GM15510 (cell line): ENCODE results near the gene NANOGP8.

Source experiments
- POLR2A ChIP-seq: IDR thresholded peaks from 3 replicates; pipeline ENCODE4 v1.6.1; 2011; ENCODE audit warnings: borderline replicate concordance; ENCODE audit not compliant: insufficient read length; ENCODE audit errors: extremely low read depth

NANOGP8 gene

DNA sequence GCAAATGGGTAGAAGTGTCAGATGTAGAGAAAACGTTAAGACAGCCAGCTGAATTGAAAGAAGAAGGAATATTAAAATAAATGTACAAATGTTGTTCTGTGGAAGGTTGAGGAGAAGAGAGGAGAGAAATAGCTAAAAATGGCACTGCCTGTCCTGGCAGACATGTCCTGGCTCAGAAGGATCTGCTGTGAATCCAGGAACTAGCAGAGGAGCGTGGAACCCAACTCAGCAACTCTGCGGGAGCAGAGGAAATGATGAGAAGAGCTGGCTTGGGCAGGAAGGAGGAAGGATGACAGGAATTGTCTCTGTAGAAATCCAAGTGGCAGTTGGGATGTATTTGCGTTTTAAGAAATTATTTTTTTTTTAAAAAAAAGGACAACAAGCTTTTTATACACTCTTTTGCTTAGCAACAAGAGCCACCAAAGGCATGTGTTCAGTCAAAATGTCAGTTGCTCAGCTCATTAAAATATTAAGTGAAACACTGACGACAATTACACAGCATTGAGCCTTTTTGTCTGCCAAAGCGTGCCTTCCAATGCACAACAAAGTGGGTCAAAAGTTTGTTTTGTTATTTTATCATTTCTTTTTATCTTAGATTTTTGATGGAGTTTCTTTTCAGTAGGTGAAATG lies 16.1 kb downstream of the NANOGP8 start:
- TF ChIP-seq POLR2A, result no peak

DNA sequence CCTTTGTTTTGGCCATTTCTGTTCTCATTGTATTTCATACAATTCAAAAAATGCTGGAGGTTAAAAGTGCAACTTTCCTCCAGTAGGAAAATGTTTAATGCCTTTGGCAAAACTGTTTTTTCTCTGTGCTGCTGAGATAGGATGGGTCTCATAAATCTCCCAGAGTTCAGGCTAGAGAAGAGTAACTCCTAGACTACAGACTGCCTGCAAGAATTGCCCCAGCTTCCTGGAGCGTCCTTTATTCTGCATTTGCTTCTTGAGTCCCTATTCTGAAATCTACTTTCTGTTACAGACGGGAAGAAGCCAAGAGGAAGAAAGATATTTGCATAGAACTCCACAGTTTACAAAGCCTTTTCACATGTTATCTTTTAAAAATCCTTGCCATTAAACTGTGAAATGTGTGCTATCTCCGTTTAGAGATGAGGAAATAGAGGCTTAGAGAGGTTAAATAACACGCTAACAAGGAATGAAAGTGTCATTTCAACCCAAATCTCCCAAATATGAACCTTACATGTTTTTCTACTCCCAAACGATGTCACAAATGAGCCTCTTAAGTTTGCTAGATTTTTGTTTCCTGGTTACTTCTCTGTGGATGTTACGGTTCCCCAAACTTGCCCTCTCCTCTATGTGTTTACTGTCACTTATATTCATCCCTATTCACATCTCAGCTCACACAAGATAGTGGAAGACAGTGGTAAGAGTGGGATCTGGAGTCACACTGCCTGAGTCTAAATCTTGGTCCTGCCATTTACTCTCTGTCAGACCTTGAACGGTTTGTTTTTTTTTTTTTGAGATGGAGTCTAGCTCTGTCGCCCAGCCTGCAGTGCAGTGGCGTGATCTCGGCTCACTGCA lies 17.4 kb downstream of the NANOGP8 start:
- no peak for TF ChIP-seq POLR2A

GRCh38 chr15:35066094-35066493 lies 19.0 kb downstream of the NANOGP8 start:
- TF ChIP-seq POLR2A, result no peak

DNA sequence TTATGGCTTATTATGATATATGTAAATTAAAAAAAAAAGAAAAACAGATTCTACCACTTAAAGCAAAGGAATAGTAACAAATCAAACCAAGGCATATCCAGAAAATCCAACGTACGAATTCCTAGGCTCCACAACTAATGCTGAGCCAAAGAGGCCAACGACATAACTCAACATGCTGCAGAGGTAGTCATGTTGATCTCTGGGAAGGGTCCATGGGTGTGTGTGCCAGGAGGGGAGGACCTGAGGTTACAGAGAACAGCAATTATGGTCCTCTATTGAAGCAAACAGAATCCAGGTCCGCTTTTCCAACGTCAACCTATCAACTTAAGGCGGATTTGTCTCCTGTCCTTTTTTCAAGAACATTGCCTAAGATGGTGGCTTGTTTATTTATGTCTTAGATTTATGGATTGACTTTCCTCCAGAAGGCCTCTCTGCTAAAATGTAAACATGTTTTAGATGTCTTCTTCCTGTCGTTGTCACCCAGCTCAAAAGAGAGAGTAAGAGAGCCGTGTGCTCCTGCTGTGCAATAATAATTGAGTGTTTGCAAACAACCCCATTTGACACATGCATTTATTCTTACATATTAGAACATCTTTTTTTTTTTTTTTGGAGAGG lies 20.4 kb downstream of the NANOGP8 start:
- TF ChIP-seq POLR2A, result no peak

GRCh38 chr15:35062738-35063099 lies 22.4 kb downstream of the NANOGP8 start:
- no peak for TF ChIP-seq POLR2A

DNA sequence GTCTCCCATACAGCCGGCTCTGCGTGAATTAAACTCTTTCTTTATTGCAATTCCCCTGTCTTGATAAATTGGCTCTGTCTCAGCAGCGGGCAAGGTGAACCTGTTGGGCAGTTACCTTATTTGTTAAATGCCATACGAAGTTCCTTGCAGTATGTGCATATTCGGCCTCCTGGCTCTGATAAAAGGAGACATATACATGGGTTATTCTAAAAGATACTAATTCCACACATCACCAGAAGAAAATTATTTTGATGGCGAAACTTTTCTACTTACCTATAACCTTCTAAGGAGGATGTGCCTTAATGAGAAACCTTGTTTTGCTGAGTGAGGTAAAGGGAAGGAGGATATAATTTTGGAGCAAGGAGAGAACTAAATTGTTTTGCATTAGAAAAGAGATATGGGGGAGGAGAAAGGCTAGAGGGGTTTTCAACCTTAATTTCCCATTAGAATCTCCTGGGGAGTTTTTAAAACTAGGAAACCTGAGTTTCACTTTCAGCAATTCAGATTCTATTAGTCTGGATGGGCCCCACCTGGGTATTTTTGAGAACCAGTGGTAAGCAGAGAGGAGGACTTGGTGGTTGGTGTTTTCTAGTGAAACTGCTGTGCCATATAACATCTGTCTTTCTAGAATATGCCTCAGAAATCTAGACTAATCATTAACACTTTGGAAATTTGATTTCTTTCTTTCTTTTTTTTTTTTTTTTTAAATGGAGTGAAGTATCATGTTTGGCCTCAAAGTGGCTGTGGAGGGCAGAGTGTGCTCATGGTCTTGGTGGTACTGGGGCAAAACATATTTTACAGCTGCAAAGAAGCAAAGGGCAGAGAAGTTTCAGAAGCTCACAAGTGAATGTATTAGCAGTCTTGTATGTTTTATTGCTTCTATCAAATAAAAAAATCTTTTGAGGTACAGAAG lies 23.0 kb downstream of the NANOGP8 start:
- TF ChIP-seq POLR2A, result no peak

DNA sequence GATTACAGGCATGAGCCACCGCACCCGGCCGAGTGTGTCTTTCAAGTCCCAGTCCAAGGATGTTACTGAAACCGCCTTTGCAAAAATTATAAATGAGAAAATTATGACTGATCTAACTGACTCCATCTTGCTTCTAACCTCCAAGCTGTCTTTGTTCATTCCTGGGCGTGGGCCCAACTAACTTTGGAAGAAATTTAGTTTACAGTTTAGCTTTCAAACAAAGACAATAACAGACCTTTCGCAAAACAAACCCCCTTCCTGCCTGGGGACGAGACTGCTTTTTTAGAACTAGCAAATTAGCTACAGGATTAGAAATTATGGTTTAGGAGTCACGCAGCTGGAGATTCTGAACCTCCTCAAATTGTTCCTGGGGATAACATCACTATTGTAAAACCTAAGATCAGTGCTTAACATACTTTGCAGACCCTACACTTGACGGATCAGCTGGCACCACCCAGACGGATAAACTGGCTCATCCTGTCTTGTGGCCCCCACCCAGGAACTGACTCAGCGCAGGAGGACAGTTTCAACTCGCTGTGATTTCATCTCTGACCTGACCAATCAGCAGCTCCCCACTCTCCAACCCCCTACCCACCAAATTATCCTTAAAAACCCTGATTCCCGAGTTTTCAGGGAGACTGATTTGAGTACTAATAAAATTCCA lies 23.8 kb downstream of the NANOGP8 start:
- no peak for TF ChIP-seq POLR2A

DNA sequence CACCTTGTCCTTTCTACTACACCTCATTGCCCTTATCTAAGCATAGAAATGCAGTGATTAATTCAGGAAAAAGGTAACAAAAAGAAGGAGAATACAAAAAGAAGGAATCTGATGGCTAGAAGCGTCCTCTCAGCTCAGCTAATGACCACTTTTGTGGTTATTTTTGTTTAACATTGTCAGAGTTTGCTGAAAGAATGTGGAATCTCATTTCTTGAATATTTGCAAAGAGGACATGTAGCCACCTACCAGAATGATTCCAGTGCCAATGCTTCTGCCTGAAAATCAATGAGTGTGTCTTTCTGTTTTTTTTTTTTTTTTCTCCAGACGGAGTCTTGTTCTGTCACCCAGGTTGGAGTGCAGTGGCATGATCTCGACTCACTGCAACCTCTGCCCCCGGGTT lies 24.5 kb downstream of the NANOGP8 start:
- TF ChIP-seq POLR2A, result no peak

GRCh38 chr15:35058534-35059054 lies 26.5 kb downstream of the NANOGP8 start:
- no peak for TF ChIP-seq POLR2A

DNA sequence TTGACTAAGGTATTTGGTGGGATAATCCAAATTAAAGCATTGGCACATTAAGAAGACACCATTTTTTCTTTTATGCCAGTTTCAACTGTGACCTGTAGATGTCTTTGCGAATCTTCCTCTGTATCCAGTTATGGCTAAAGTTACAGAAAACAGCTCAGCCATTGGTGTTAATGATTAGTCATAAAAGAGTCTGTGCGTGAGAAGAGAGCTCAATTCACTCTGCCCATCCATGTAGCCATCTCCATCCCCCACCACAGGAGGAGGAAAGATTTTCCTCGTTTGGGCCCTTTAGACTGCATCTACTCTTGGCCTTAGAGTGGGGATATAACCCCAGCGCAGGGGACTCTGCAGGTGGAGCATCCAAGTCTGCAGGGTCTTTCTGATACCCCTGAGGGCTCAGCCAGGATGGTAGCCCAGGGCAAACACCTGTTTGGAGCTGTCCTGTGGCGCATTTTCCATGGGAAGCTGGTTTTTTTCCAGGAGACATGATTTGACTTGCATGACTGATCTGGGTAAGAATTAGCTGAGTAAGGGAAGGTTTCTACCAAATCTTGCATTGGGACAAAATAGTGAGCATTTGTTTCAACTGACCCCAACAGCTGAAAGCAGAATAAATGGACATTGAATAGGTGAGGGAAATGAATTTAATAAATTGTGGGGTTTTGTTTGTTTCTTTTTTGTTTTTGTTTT lies 29.5 kb downstream of the NANOGP8 start:
- TF ChIP-seq POLR2A, result no peak

DNA sequence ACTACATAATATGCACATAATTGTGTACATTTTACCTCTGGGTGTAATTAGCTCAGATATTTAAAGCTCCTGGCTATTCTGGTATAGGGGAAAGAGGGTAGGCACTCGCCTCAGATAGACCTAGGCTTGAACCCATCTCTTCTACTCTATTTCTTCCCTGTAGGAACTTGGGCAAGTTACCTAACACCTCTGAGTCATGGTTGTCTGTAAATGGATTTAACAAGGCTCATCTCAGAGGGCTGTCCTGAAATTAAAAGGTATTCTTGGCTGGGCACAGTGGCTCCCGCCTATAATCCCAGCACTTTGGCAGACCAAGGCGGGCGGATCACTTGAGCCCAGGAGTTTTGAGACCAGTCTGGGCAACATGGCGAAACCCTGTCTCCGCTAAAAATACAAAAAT lies 30.7 kb downstream of the NANOGP8 start:
- TF ChIP-seq POLR2A, result no peak

- no peak for TF ChIP-seq POLR2A
Observed at GRCh38 chr15:35047996-35048395, 37.1 kb downstream of the NANOGP8 start.

GRCh38 chr15:35047528-35047927 lies 37.6 kb downstream of the NANOGP8 start:
- TF ChIP-seq POLR2A, result no peak
